H1 (cell line): ENCODE data around the gene PPP2R2B. TPM values are rescaled to one million over a fixed set of nuclear protein-coding genes. Genes with fewer than 3 reads are reported as not detected.

Source experiments
- CTCF ChIA-PET: fragments of 300-600 bp; sonication (Branson Sonifier 250); formaldehyde crosslinking; loops from one replicate; lab custom pipeline; 2021; ENCODE audit not compliant: partially characterized antibody; lab: Charles Lee
- POLR2A ChIA-PET: fragments of 300-600 bp; sonication (Branson Sonifier 250); formaldehyde crosslinking; loops from one replicate; lab custom pipeline; 2021; ENCODE audit warnings: inconsistent platforms; ENCODE audit not compliant: partially characterized antibody; lab: Charles Lee
- DNase-seq, 2 experiments: peaks; one replicate each; pipeline versions ENCODE4 v3.0.0 to v3.0.0-alpha.2; 2010 to 2022; ENCODE audit warnings: low spot score in 2 of 2, low read depth in 1 of 2, mixed read lengths in 1 of 2
- FAIRE-seq: peaks from 2 replicates; lab custom pipeline; 2011; peaks lifted over from hg19 to GRCh38; lab: Jason Lieb, UNC
- H2AFZ ChIP-seq: 2 replicates; pipeline ENCODE4 v1.8.1; 2012; ENCODE audit warnings: low read length, inconsistent platforms
- H2AK5ac ChIP-seq: 2 replicates; pipeline ENCODE4 v1.6.1; 2013; ENCODE audit warnings: low read depth, low read length
- H2BK120ac ChIP-seq: replicated peaks from 2 replicates; pipeline ENCODE3; 2013; ENCODE audit warnings: low read depth, low read length, inconsistent platforms
- H2BK12ac ChIP-seq: 2 replicates; pipeline ENCODE4 v1.6.1; 2013; ENCODE audit warnings: low read depth, low read length
- H2BK15ac ChIP-seq: 2 replicates; pipeline ENCODE4 v1.6.1; 2013; ENCODE audit warnings: low read length
- H2BK20ac ChIP-seq: 2 replicates; pipeline ENCODE4 v1.6.1; 2013; ENCODE audit warnings: low read length
- H2BK5ac ChIP-seq: 2 replicates; pipeline ENCODE4 v1.6.1; 2013; ENCODE audit warnings: low read depth, low read length
- H3K14ac ChIP-seq: 2 replicates; pipeline ENCODE4 v1.6.1; 2013; ENCODE audit warnings: inconsistent platforms; ENCODE audit not compliant: insufficient read length
- H3K18ac ChIP-seq: 2 replicates; pipeline ENCODE4 v1.6.1; 2013; ENCODE audit warnings: low read length; ENCODE audit errors: extremely low read depth
- H3K23ac ChIP-seq: 2 replicates; pipeline ENCODE4 v1.6.1; 2013; ENCODE audit warnings: inconsistent platforms; ENCODE audit not compliant: insufficient read length
- H3K23me2 ChIP-seq: 2 replicates; pipeline ENCODE4 v1.6.1; 2013; ENCODE audit warnings: low read depth, low read length
- H3K27ac ChIP-seq: 2 replicates; pipeline ENCODE4 v1.6.1; 2011; ENCODE audit warnings: low read depth, low read length, inconsistent platforms
- H3K27me3 ChIP-seq, 4 experiments: replicated peaks in 1 of 4; 1 replicate in 1 of 4; 2 replicates in 3 of 4; pipeline versions ENCODE4 v1.6.1 to v1.8.1; 2011 to 2013; ENCODE audit warnings: low read length in 3 of 4, mild to moderate bottlenecking in 3 of 4, inconsistent platforms in 2 of 4, mixed read lengths in 2 of 4, moderate library complexity in 1 of 4; ENCODE audit not compliant: control insufficient read depth in 3 of 4, insufficient read depth in 3 of 4; ENCODE audit errors: extremely low read depth in 1 of 4
- H3K36me3 ChIP-seq, 4 experiments: 2 replicates each; pipeline versions ENCODE4 v1.6.1 to v1.8.1; 2011 to 2013; ENCODE audit warnings: mild to moderate bottlenecking in 4 of 4, low read length in 3 of 4, moderate library complexity in 2 of 4, control low read depth in 1 of 4, inconsistent platforms in 1 of 4; ENCODE audit not compliant: insufficient read depth in 4 of 4, control insufficient read depth in 2 of 4
- H3K4ac ChIP-seq: replicated peaks from 2 replicates; pipeline ENCODE3; 2013; ENCODE audit warnings: low read length, low read depth, mixed read lengths, inconsistent platforms; ENCODE audit not compliant: insufficient read length
- H3K4me1 ChIP-seq, 4 experiments: replicated peaks in 1 of 4; 1 replicate in 1 of 4; 2 replicates in 3 of 4; pipeline versions ENCODE4 v1.6.1 to v1.8.1; 2011 to 2013; ENCODE audit warnings: low read length in 3 of 4, inconsistent platforms in 2 of 4, mixed read lengths in 1 of 4; ENCODE audit not compliant: insufficient read depth in 4 of 4, control insufficient read depth in 3 of 4
- H3K4me2 ChIP-seq, 2 experiments: 2 replicates each; pipeline versions ENCODE4 v1.6.1 to v1.8.1; 2011 to 2013; ENCODE audit warnings: low read depth in 2 of 2, low read length in 2 of 2, control low read depth in 1 of 2, inconsistent platforms in 1 of 2, mild to moderate bottlenecking in 1 of 2; ENCODE audit not compliant: insufficient read depth in 1 of 2
- H3K4me3 ChIP-seq, 4 experiments: fragments of 200-600, 300-600 bp in 1 of 4; sonication (generic), shearing (Covaris generic), sonication (Bioruptor Twin) in 1 of 4; 2 replicates each; pipeline versions ENCODE4 v1.5.1 to v1.8.1; 2011 to 2016; ENCODE audit warnings: low read length in 4 of 4, low read depth in 3 of 4, control low read depth in 2 of 4, inconsistent platforms in 2 of 4, mild to moderate bottlenecking in 2 of 4, mixed read lengths in 1 of 4, moderate library complexity in 1 of 4; ENCODE audit not compliant: insufficient read depth in 2 of 4; ENCODE audit errors: extremely low read depth in 1 of 4
- H3K56ac ChIP-seq: replicated peaks from 2 replicates; pipeline ENCODE3; 2013; ENCODE audit warnings: low read depth, mild to moderate bottlenecking, mixed read lengths, low read length, inconsistent platforms; ENCODE audit not compliant: insufficient read length
- H3K79me1 ChIP-seq: 2 replicates; pipeline ENCODE4 v1.6.1; 2013; ENCODE audit warnings: low read depth, low read length, control low read depth
- H3K79me2 ChIP-seq, 2 experiments: 2 replicates each; pipeline versions ENCODE4 v1.6.1 to v1.8.1; 2012 to 2013; ENCODE audit warnings: low read length in 2 of 2, mild to moderate bottlenecking in 2 of 2, inconsistent platforms in 1 of 2; ENCODE audit not compliant: insufficient read depth in 2 of 2, control insufficient read depth in 1 of 2
- H3K9ac ChIP-seq, 4 experiments: replicated peaks in 1 of 4; 1 replicate in 1 of 4; 2 replicates in 3 of 4; pipeline versions ENCODE4 v1.6.1 to v1.8.1; 2011 to 2013; ENCODE audit warnings: low read depth in 3 of 4, low read length in 3 of 4, control low read depth in 2 of 4, mild to moderate bottlenecking in 2 of 4, moderate library complexity in 2 of 4, inconsistent platforms in 1 of 4; ENCODE audit errors: extremely low read depth in 1 of 4
- H3K9me3 ChIP-seq, 2 experiments: 2 replicates each; pipeline versions ENCODE4 v1.6.1 to v1.8.1; 2012 to 2013; ENCODE audit warnings: mild to moderate bottlenecking in 2 of 2, moderate library complexity in 2 of 2, control low read depth in 1 of 2, inconsistent platforms in 1 of 2, low read depth in 1 of 2, low read length in 1 of 2, mixed read lengths in 1 of 2; ENCODE audit not compliant: insufficient read depth in 2 of 2
- H4K20me1 ChIP-seq, 2 experiments: replicated peaks in 1 of 2; 2 replicates each; pipeline versions ENCODE3 to v1.8.1; 2011 to 2013; ENCODE audit warnings: inconsistent platforms in 2 of 2, low read length in 2 of 2, mild to moderate bottlenecking in 1 of 2; ENCODE audit not compliant: insufficient read depth in 2 of 2, control insufficient read depth in 1 of 2
- H4K5ac ChIP-seq: 2 replicates; pipeline ENCODE4 v1.6.1; 2013; ENCODE audit warnings: low read length, low read depth, mixed read lengths, inconsistent platforms; ENCODE audit not compliant: insufficient read length
- H4K8ac ChIP-seq: 2 replicates; pipeline ENCODE4 v1.8.0; 2013; ENCODE audit warnings: mild to moderate bottlenecking, moderate library complexity, low read length, inconsistent platforms; ENCODE audit not compliant: insufficient read depth; ENCODE audit errors: extremely low read depth
- H4K91ac ChIP-seq: replicated peaks from 2 replicates; pipeline ENCODE3; 2013; ENCODE audit warnings: low read length, mixed read lengths, inconsistent platforms; ENCODE audit not compliant: insufficient read length
- BACH1 ChIP-seq: IDR thresholded peaks from 2 replicates; pipeline ENCODE4 v1.6.1; 2012; ENCODE audit warnings: low read length, improper control_type of control experiment
- CHD1 ChIP-seq: IDR thresholded peaks from 2 replicates; pipeline ENCODE4 v1.6.1; 2012; ENCODE audit warnings: low read depth, low read length, improper control_type of control experiment
- CTBP2 ChIP-seq: IDR thresholded peaks from 2 replicates; pipeline ENCODE4 v1.7.0; 2011; ENCODE audit warnings: borderline replicate concordance, mild to moderate bottlenecking, moderate library complexity, mixed read lengths, low read length; ENCODE audit not compliant: insufficient read depth, insufficient read length
- CTCF ChIP-seq, 3 experiments: IDR thresholded peaks; 1 replicate in 2 of 3; 2 replicates in 1 of 3; pipeline versions ENCODE4 v1.5.1 to v1.6.1; 2011; ENCODE audit warnings: low read length in 3 of 3, mild to moderate bottlenecking in 3 of 3, inconsistent platforms in 2 of 3, low read depth in 1 of 3, moderate library complexity in 1 of 3; ENCODE audit not compliant: insufficient read depth in 1 of 3; ENCODE audit errors: control extremely low read depth in 1 of 3
- EP300 ChIP-seq, 2 experiments: IDR thresholded peaks; 1 replicate in 1 of 2; 2 replicates in 1 of 2; pipeline ENCODE4 v1.6.1; 2011 to 2012; ENCODE audit warnings: low read depth in 2 of 2, low read length in 2 of 2, mild to moderate bottlenecking in 2 of 2, borderline replicate concordance in 1 of 2, inconsistent platforms in 1 of 2, moderate library complexity in 1 of 2
- EZH2 ChIP-seq: fragments of 200-600 bp; sonication (generic); IDR thresholded peaks from 2 replicates; pipeline ENCODE4 v1.7.1; 2012; ENCODE audit warnings: low read depth, mild to moderate bottlenecking, moderate library complexity, low read length, inconsistent platforms; ENCODE audit not compliant: severe bottlenecking
- GABPA ChIP-seq: IDR thresholded peaks from 2 replicates; pipeline ENCODE4 v1.6.1; 2011; ENCODE audit warnings: mild to moderate bottlenecking, low read length, moderate library complexity, borderline replicate concordance; ENCODE audit not compliant: insufficient read depth
- SIRT6 ChIP-seq: IDR thresholded peaks from one replicate; pipeline ENCODE4 v1.7.1; 2012; ENCODE audit warnings: low read length, inconsistent platforms
- TBP ChIP-seq: IDR thresholded peaks from 2 replicates; pipeline ENCODE4 v1.6.1; 2011; ENCODE audit warnings: low read depth, low read length, improper control_type of control experiment
- TCF12 ChIP-seq: IDR thresholded peaks from 2 replicates; pipeline ENCODE4 v1.6.1; 2011; ENCODE audit warnings: low read depth, mild to moderate bottlenecking, low read length
- WGBS, 2 experiments: shearing (Covaris generic) in 1 of 2; methylation state at CpG; one replicate each; pipeline versions ENCODE4 v1.1.6 to v1.1.7; 2013 to 2015; ENCODE audit warnings: low lambda C conversion rate in 2 of 2, mixed read lengths in 2 of 2, inconsistent platforms in 1 of 2, low coverage in 1 of 2, missing lambda C conversion rate in 1 of 2; ENCODE audit not compliant: insufficient replicate concordance in 2 of 2, insufficient coverage in 1 of 2, insufficient read length in 1 of 2; ENCODE audit errors: extremely low coverage in 1 of 2, missing lambda C conversion rate in 1 of 2; 5-methylcytosine and 5-hydroxymethylcytosine counted together
- polyA plus RNA-seq, 7 experiments: library from polyadenylated mRNA; depleted of rRNA in 3 of 7; stranded (reverse) in 5 of 7; unstranded in 2 of 7; fragments of >200 nt in 5 of 7; fragments of 200-250 nt in 2 of 7; gene quantifications; 1 replicate in 5 of 7; 2 replicates in 1 of 7; 4 replicates in 1 of 7; pipeline versions ENCODE4 v1.2.1 to v1.2.3, GENCODE V29; 2011 to 2013; ENCODE audit warnings: missing spikeins in 2 of 7, mixed read lengths in 2 of 7
- total RNA-seq: library from RNA; stranded (reverse); fragmentation: NEBNext Ultra II Directional; extraction: Animal tissue kit (Norgen Biotek cat#: 25700); gene quantifications from 2 replicates; pipeline ENCODE4 v1.2.1, GENCODE V29; 2021

The PPP2R2B gene
- total and polyA plus RNA-seq, 2 of the 8 experiments (the other 6 are each of a cell fraction or from before 2014, with no cell fraction given) = 21.1 to 37.1 TPM

GRCh38 chr5:146904890-146905289 is 26.3 kb upstream of the PPP2R2B start:
- 95% methylated on average over 1 of the region's 1 CpG; no CpG with 5 or more reads in 1 of the 2 experiments for WGBS, 2 experiments
- Histone ChIP-seq H3K9me3 (no peaks in the 10 kb centered on the region), H3K4me2 (no peak overlapping the region), H4K8ac (no peak overlapping the region), H3K27ac (no peak overlapping the region), H2BK12ac (no peak overlapping the region), H4K91ac (no peak overlapping the region), H3K4me3 (no peak overlapping the region), H3K27me3 (no peaks in the 10 kb centered on the region), H2BK120ac (no peak overlapping the region), H4K20me1 (no peaks in the 10 kb centered on the region), H2AFZ (no peak overlapping the region), H3K79me2 (no peaks in the 10 kb centered on the region), H3K56ac (no peak overlapping the region), H3K4ac (no peak overlapping the region), H4K5ac (no peak overlapping the region), H3K36me3 (no peaks in the 10 kb centered on the region), H3K79me1 (no peaks in the 10 kb centered on the region), H3K14ac (no peak overlapping the region), H2AK5ac (no peak overlapping the region), H3K18ac (no peak overlapping the region), H3K4me1 (no peaks in the 10 kb centered on the region), H3K23ac (no peak overlapping the region), H2BK5ac (no peak overlapping the region), H3K23me2 (no peaks in the 10 kb centered on the region), H3K9ac (no peak overlapping the region), H2BK15ac (no peak overlapping the region), H2BK20ac (no peak overlapping the region)
- TF ChIP-seq CTCF (IDR thresholded peaks at IDR 0.05; ENCODE audit: control extremely low read depth in 1 of 3, insufficient read depth in 1 of 3, low read depth in 1 of 3, low read length in 3 of 3) (no peak), CTBP2 (no peak), GABPA (no peak), SIRT6 (no peak), CHD1 (no peak), TBP (no peak), BACH1 (no peak), TCF12 (no peak), EZH2 (no peak), EP300 (IDR thresholded peaks at IDR 0.05; ENCODE audit: borderline replicate concordance in 1 of 2, low read depth in 2 of 2, low read length in 2 of 2) (no peak)
- CTCF ChIA-PET = interaction anchor here (0.9 to 6.0 kb wide), 3 partner anchors 15 to 181 kb away, joined by 3 to 78 read pairs (median 4); no protein-coding TSS in a partner anchor
- POLR2A ChIA-PET = no interaction called here
- FAIRE-seq (no peak), DNase-seq (no peak)
